Stimulated activated memory B cell treated with anti-CD40 and anti-IgM and Interleukin-4, amounts not matched to agents 10 μg/mL and 1 μg/mL and 100 μg/mL, for 72 hours (primary cell): Measurements from ENCODE around the gene ZFYVE27.

Experiments
- ATAC-seq: fragments of 150-1000 bp; cut with Tn5 transposase; 2 replicates; pipeline ENCODE4 v1.10.0; 2021
- H3K27ac Mint-ChIP-seq: one replicate; pipeline ENCODE4 v1.8.0; 2022; ENCODE audit warnings: mild to moderate bottlenecking, mixed read lengths
- H3K27me3 Mint-ChIP-seq: one replicate; pipeline ENCODE4 v1.8.0; 2022; ENCODE audit warnings: mixed read lengths
- H3K36me3 Mint-ChIP-seq: one replicate; pipeline ENCODE4 v1.8.0; 2022; ENCODE audit warnings: mixed read lengths
- H3K4me1 Mint-ChIP-seq: one replicate; pipeline ENCODE4 v1.8.0; 2022; ENCODE audit warnings: mixed read lengths
- H3K4me3 Mint-ChIP-seq: one replicate; pipeline ENCODE4 v1.8.0; 2022; ENCODE audit warnings: mild to moderate bottlenecking, moderate library complexity, mixed read lengths
- H3K9me3 Mint-ChIP-seq: one replicate; pipeline ENCODE4 v1.8.0; 2022; ENCODE audit warnings: mixed read lengths

ZFYVE27 gene

DNA sequence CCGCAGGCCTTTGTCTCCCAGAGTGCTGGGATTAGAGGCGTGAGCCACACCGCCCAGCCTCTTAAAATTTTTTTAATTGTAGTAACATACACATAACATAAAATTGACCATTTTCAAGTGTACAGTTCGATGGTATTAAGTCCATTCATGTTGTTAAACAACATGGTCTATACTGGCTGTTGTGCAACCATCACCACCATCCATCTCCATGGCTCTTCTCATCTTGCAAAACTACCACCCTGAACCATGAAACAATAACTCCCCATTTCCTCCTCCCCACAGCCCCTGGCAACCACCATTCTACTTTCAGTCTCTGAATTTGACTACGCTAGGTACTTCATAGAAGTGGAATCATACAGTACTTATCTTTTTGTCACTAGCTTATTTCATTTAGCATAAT is 7.9 kb upstream of the ZFYVE27 start:
- Mint-ChIP-seq H3K27ac (no peak overlapping the region), H3K9me3 (no peaks in the 10 kb centered on the region), H3K4me1 (no peaks in the 10 kb centered on the region), H3K36me3 (no peaks in the 10 kb centered on the region), H3K4me3 (no peak overlapping the region), H3K27me3 (peaks cover 39% of the 10 kb centered on the region)
- no peak for ATAC-seq

DNA sequence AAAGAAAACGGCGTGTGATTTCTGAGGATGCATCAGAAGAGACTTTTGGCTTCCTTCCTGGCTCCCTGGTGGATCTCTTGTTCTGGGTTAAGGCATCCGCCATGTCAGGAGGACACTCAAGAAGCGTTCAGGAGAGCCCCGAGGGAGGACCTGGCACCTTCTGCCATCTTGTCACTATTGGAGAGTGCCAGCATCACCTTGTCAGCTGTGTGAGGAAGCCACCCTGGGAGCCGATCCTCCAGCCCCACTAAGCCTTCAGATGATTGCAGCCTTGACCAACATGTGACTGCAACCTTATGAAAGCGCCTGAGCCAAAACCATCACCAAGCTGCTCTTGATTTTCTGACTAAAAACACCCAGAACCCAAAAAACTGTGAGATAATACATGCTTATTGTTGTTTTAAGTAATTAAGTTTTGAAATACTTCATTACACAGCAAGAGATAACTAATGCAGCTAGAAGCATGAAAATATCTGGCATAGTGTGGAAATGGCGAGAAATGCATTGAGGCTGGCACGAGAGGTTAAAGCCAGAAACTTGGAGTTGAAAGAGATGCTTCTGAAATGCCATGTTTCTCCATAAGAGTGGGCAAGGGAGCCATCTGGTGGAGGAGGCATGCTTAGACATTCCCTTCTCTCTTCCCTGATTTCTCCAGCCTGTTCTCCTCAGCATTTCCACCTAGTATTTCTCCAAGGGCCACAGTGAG is 5.4 kb upstream of the ZFYVE27 start:
- H3K4me1 Mint-ChIP-seq, result peaks cover 11% of the 10 kb centered on the region
- H3K36me3 Mint-ChIP-seq, result no peaks in the 10 kb centered on the region
- H3K27ac Mint-ChIP-seq, result no peak overlapping the region
- H3K4me3 Mint-ChIP-seq, result no peak overlapping the region
- ATAC-seq, result no peak
- peaks cover 2% of the 10 kb centered on the region for H3K9me3 Mint-ChIP-seq
- H3K27me3 Mint-ChIP-seq, result peaks cover 20% of the 10 kb centered on the region

DNA sequence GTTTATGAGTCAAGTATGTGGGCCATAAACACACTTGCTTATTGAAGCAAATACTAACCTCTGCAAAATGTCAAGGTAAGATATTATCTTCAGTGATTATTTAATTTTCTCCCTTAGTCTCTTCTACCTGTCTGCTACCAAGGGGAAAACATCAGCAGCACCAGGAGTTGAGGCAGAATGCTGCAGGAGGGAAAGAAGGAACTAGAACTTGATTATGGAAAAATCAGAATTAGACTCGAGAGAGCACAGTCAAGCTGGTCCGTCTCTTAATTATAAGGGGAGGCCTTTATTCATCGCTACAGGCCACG is 4.9 kb upstream of the ZFYVE27 start:
- Mint-ChIP-seq H3K9me3 (peaks cover 2% of the 10 kb centered on the region), H3K4me3 (no peak overlapping the region), H3K36me3 (no peaks in the 10 kb centered on the region), H3K27ac (no peak overlapping the region), H3K4me1 (peaks cover 15% of the 10 kb centered on the region), H3K27me3 (peaks cover 20% of the 10 kb centered on the region)
- no peak for ATAC-seq

DNA sequence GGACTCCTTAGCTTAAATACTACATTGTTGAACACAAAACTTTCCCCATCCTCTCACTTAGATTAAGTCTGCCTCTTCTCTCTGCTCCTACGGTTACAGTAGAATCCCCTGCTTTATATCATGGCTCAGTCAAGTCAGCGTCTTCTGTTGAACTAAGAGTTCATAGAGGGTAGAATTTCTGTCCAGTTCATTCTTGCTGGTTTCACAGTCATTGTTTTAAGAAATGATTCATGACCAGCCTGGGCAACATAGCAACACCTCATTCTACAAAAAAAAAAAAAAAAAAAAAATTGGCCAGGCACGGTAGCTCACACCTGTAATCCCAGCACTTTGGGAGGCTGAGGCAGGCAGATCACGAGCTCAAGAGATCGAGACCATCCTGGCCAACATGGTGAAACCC is 3.7 kb upstream of the ZFYVE27 start:
- no peaks in the 10 kb centered on the region for H3K36me3 Mint-ChIP-seq
- H3K27me3 Mint-ChIP-seq, result peaks cover 20% of the 10 kb centered on the region
- H3K4me3 Mint-ChIP-seq, result no peak overlapping the region
- ATAC-seq, result no peak
- peaks cover 2% of the 10 kb centered on the region for H3K9me3 Mint-ChIP-seq
- H3K4me1 Mint-ChIP-seq, result peaks cover 23% of the 10 kb centered on the region
- no peak overlapping the region for H3K27ac Mint-ChIP-seq

DNA sequence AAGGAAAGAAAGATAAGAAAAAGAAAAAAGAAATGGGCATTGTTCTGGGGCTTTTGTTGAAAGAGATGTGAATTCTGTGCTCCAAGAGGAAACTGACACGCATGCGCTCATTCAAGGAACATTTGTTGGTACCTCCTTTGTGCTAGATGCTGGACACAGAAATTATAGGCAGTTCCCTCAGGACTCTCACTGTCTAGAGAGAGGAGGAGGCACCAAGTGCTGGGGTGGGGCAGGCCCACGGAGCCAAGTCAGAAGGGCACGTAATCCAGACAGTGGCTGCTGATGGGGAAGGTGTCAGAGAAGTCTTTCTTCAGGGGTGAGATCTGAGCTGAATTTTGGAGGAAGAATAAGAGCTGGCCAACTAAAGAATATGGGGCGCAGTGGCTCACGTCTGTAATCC is 2.9 kb upstream of the ZFYVE27 start:
- no peak for ATAC-seq
- peaks cover 2% of the 10 kb centered on the region for H3K9me3 Mint-ChIP-seq
- H3K4me1 Mint-ChIP-seq, result peaks cover 29% of the 10 kb centered on the region
- H3K27ac Mint-ChIP-seq, result no peak overlapping the region
- no peaks in the 10 kb centered on the region for H3K36me3 Mint-ChIP-seq
- H3K27me3 Mint-ChIP-seq, result peaks cover 17% of the 10 kb centered on the region
- no peak overlapping the region for H3K4me3 Mint-ChIP-seq

DNA sequence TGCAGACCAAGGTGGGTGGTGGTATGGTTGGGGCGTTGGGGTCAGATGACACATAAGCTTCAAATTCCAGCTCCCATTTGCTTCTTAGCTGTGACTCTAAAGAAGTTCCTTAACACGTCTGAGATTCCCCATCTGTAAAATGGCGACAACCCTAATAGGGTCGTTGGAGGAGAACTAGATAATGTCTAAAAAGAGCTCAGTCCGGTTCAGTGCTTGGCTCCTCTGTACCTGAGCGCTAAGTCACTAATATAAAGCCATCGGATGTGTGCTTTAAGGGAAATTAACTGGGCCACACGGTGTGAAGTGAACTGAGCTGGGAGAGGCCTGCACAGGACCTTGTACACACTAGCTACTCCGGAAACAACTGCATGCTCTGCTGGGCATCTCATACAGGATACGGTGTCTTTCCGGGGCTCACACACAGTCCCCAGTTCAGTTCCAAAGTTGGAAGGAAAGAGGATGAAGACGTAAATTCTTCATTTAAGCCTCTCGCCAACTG is 476 bp upstream of the ZFYVE27 start:
- Mint-ChIP-seq H3K27ac (peak overlapping the region; percentile 88), H3K9me3 (peaks cover 2% of the 10 kb centered on the region), H3K4me3 (peak overlapping the region; percentile 88), H3K36me3 (peaks cover 17% of the 10 kb centered on the region), H3K27me3 (no peaks in the 10 kb centered on the region), H3K4me1 (peaks cover 48% of the 10 kb centered on the region)
- ATAC-seq, result peak; percentile 68

DNA sequence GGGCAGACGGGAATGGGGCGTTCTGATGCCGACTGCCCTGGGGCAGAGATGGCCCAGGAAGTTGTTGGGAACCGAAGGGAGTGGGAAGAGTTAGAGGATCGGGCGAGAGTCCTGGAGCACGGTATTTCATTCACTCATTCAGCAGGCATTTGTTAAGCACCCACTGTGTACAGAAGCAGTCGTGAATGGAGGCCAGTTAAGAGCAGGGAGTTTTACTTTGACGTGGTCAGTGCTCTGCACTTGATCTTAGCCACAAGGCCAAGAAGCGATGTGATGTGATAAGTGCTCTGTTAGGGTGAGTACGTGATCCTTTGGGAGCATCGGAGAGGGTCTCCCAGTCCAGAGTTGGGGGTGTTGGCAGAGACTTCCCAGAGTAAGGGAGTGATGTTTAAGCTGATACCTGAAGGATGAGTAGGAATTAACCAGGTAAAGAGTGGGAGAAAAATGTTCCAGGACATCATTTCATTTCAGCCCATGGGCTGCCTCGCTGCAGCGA is 890 bp downstream of the ZFYVE27 start:
- Mint-ChIP-seq H3K4me3 (peak overlapping the region; percentile 88), H3K36me3 (peaks cover 25% of the 10 kb centered on the region), H3K27ac (peak overlapping the region; percentile 88), H3K4me1 (peaks cover 54% of the 10 kb centered on the region), H3K9me3 (peaks cover 2% of the 10 kb centered on the region), H3K27me3 (no peaks in the 10 kb centered on the region)
- ATAC-seq, result no peak

DNA sequence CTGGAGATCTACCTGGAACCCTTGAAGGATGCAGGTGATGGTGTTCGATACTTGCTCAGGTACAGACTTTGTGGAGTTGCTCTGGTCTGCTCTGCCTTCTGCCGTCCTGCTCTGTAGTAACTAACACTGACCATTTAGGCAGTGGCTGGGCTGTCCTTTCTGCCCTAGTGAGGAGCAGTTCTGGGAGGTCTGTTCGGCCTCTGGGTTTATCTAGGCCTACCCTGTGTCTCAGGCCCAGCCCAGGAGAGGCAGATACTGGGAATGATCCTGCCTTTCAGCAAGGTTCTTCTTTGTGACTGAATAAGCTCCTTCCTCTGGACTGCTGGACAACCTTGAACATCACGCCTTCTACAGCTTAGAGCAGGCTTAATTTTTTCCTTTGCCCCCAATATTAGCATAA is 1.7 kb downstream of the ZFYVE27 start:
- Mint-ChIP-seq H3K27ac (peak overlapping the region; percentile 88), H3K9me3 (peaks cover 2% of the 10 kb centered on the region), H3K4me3 (peak overlapping the region; percentile 88), H3K27me3 (no peaks in the 10 kb centered on the region), H3K36me3 (peaks cover 32% of the 10 kb centered on the region), H3K4me1 (peaks cover 54% of the 10 kb centered on the region)
- ATAC-seq, result no peak

DNA sequence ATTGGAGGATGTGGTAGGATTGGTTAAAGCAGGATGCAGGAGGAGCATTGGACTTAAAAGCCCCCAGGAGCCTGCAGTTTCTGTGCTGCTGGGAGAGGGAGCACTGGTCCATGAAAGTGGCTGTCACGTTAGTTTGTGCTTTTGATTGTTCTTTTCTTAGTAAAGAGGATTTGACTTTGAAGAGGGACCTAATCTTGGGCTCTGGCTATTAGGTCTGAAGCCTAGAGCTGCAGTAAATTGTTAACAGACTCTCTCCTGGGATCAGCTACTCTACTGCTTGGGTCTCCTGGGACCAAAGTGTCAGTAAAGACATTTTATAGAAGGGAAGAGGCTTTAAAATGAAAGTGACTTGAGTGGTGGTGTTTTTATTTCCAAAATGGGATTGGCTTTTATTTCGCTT is 3.7 kb downstream of the ZFYVE27 start:
- Mint-ChIP-seq H3K9me3 (peaks cover 2% of the 10 kb centered on the region), H3K4me3 (no peak overlapping the region), H3K27me3 (no peaks in the 10 kb centered on the region), H3K36me3 (peaks cover 51% of the 10 kb centered on the region), H3K27ac (no peak overlapping the region), H3K4me1 (peaks cover 52% of the 10 kb centered on the region)
- ATAC-seq, result no peak

DNA sequence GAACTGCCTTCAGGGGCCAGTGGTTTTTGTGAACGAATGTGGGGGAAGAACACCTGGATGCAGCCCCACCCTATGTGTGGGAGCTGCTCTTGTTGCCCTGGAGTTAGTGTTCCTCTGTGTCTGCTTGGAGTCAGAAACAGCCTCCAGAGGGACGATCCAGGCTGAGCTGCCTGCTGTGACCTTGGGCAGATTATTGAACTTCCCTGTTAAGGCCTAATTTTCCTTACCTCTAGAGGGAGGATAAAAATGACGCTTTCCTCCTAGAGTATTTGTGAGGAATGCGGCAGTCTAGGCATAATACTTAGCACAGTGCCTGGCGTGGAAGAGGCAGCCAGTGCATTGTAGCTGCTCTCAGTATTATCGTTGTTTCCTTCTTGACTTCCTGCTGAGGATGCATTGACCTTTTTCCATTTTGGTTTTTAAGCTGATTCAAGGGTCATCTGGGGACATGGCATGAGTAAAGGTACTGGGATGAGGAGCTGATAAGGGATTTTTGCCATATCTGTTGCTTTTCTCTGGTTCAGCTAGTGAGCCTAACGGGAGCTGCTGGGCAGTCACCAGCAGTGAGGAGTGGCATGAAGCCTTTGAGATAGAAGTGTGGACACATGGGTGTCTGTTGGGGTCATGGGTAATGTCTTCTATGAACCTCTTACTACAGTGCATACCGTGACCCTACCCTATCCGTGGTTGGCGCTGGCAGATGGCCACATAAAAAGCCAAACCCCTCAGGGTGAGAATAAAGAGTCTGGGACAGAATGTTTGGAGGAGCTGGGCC is 6.4 kb downstream of the ZFYVE27 start:
- ATAC-seq, result no peak
- Mint-ChIP-seq H3K27me3 (no peaks in the 10 kb centered on the region), H3K36me3 (peaks cover 77% of the 10 kb centered on the region), H3K27ac (no peak overlapping the region), H3K4me3 (no peak overlapping the region), H3K9me3 (no peaks in the 10 kb centered on the region), H3K4me1 (peaks cover 33% of the 10 kb centered on the region)

DNA sequence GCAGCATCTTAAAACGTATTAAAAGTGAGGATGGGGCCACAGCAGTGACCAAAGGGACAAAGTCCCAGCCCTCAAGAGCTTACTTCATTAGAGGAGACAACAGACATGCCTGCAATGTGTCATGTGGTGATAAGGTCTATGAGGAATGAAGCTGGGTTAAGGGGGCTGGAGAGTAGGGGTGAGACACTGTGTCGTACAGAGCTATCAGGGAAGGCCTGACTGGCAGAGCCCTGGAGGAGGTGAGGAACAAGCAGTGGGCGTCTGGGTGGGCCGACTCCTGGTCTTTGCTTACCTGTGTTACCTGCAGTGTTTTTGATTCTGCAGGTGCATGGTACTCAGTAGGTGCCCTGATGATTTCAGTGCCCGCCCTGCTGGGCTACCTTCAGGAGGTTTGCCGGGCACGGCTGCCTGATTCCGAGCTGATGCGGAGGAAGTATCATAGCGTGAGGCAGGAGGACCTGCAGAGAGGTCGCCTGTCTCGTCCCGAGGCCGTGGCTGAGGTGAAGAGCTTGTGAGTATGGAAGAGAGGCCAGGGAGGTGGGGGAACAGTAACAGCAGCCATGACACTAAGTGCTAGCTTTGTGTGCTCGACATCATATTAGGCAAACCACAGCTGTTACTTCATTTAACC is 7.6 kb downstream of the ZFYVE27 start:
- no peaks in the 10 kb centered on the region for H3K27me3 Mint-ChIP-seq
- H3K36me3 Mint-ChIP-seq, result peaks cover 79% of the 10 kb centered on the region
- H3K4me3 Mint-ChIP-seq, result no peak overlapping the region
- peaks cover 27% of the 10 kb centered on the region for H3K4me1 Mint-ChIP-seq
- H3K27ac Mint-ChIP-seq, result no peak overlapping the region
- H3K9me3 Mint-ChIP-seq, result no peaks in the 10 kb centered on the region
- ATAC-seq, result no peak

DNA sequence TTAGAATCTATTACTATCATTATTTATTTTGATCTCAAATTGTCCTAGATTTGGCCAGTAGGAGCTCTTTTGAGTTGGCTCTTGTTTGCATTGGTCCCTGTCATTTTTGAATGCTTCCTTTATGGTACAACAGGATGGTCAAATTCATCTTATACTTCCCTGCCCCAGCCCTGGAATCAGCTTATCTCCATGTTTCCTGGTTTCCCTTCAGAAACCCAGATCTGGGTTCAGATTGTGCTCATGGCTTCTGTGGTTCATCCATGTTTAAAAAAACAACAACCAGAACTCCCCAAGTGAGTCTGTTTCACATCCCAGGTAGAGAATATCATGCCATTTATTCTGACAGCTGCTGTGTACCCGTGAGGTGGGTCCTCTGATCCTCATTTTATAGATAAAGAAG is 10.6 kb downstream of the ZFYVE27 start:
- ATAC-seq, result no peak
- no peak overlapping the region for H3K4me3 Mint-ChIP-seq
- H3K27me3 Mint-ChIP-seq, result no peaks in the 10 kb centered on the region
- H3K4me1 Mint-ChIP-seq, result peaks cover 4% of the 10 kb centered on the region
- H3K9me3 Mint-ChIP-seq, result no peaks in the 10 kb centered on the region
- H3K27ac Mint-ChIP-seq, result no peak overlapping the region
- peaks cover 78% of the 10 kb centered on the region for H3K36me3 Mint-ChIP-seq

DNA sequence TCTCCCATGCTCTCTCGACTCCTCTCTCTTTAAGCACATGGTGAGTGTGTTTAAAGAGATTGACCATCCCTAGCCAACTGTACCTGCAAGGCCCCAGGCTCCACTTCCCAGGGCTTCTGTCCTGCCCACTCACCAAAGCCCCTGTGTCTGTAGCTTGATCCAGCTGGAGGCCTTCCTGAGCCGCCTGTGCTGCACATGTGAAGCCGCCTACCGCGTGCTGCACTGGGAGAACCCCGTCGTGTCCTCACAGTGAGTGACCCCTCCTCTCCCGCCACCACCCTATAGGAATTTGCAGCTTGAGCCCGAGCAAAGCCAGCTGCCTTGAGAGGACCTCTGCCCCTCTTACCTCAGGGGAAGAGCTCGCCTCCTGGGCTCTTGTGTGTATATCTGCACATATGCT is 11.2 kb downstream of the ZFYVE27 start:
- no peak for ATAC-seq
- H3K36me3 Mint-ChIP-seq, result peaks cover 77% of the 10 kb centered on the region

DNA sequence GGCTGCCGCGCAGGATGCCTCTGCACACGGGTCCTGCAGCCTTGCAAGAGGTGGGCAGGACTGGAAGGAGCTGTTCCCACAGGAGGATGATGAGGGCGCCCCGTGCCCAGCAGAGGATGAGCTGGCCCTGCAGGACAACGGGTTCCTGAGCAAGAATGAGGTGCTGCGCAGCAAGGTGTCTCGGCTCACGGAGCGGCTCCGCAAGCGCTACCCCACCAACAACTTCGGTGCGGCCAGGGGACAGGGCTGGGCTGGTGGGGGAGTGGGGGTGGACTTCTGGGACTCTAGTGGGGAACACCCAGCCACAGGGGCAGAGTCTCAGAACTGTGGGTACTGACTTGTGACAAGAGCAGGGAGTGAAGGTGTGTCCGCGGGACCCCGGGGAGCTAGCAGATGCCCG is 16.0 kb downstream of the ZFYVE27 start:
- H3K27me3 Mint-ChIP-seq, result no peaks in the 10 kb centered on the region
- no peak overlapping the region for H3K27ac Mint-ChIP-seq
- ATAC-seq, result no peak
- H3K9me3 Mint-ChIP-seq, result no peaks in the 10 kb centered on the region
- no peak overlapping the region for H3K4me3 Mint-ChIP-seq
- H3K4me1 Mint-ChIP-seq, result no peaks in the 10 kb centered on the region
- peaks cover 75% of the 10 kb centered on the region for H3K36me3 Mint-ChIP-seq

More for the DNA sequence above, 11.2 kb downstream of the ZFYVE27 start:
- Mint-ChIP-seq H3K4me1 (peaks cover 4% of the 10 kb centered on the region), H3K4me3 (no peak overlapping the region), H3K27me3 (no peaks in the 10 kb centered on the region), H3K27ac (no peak overlapping the region), H3K9me3 (no peaks in the 10 kb centered on the region)

DNA sequence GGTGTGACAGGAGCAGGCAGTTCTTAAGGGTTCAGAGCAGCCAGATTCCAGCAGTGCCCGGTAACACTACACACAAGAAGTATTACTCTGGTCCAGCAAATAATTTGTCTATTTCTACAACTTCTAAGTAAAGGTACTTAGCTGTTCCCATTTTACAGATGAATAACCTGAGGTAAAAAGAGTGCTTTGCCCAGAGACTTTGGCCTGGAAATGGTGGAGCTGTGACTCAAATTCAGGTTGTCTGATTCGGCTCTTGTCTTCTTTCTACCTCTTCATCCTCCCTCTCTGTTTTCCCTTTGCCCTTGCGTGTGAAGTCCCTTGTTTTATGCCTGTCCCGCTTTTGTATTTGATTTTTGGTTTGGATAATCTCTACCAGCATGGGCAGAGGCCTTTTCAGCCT is 17.8 kb downstream of the ZFYVE27 start:
- Mint-ChIP-seq H3K36me3 (peaks cover 71% of the 10 kb centered on the region), H3K27ac (no peak overlapping the region), H3K27me3 (no peaks in the 10 kb centered on the region), H3K9me3 (no peaks in the 10 kb centered on the region), H3K4me3 (no peak overlapping the region), H3K4me1 (no peaks in the 10 kb centered on the region)
- no peak for ATAC-seq
